Liver (tissue), 9 donors: ENCODE data around the gene ERBB4. TPM values are rescaled to one million over a fixed set of nuclear protein-coding genes. Genes with fewer than 3 reads are reported as not detected.

Experiments
- DNase-seq: peaks from one replicate; pipeline ENCODE4 v3.0.0-alpha.2; 2017; ENCODE audit warnings: low spot score
- H3K27ac ChIP-seq, 2 donors: one replicate each; pipeline ENCODE4 v1.7.0; 2013; ENCODE audit warnings: inconsistent platforms in 2 of 2, low read length in 2 of 2, control low read depth in 1 of 2, low read depth in 1 of 2, mild to moderate bottlenecking in 1 of 2
- H3K27me3 ChIP-seq, 4 donors: one replicate each; pipeline versions ENCODE4 v1.6.1 to v1.7.0; 2013; ENCODE audit warnings: low read length in 3 of 4, inconsistent platforms in 1 of 4, mild to moderate bottlenecking in 1 of 4, moderate library complexity in 1 of 4; ENCODE audit not compliant: control insufficient read depth in 4 of 4, insufficient read depth in 4 of 4
- H3K36me3 ChIP-seq, 4 donors: one replicate each; pipeline versions ENCODE4 v1.6.1 to v1.7.0; 2013; ENCODE audit warnings: low read length in 3 of 4, mild to moderate bottlenecking in 3 of 4, low read depth in 1 of 4, moderate library complexity in 1 of 4; ENCODE audit not compliant: control insufficient read depth in 4 of 4, insufficient read depth in 3 of 4
- H3K4me1 ChIP-seq, 4 donors: one replicate each; pipeline versions ENCODE4 v1.6.1 to v1.7.0; 2013; ENCODE audit warnings: low read length in 3 of 4, mild to moderate bottlenecking in 3 of 4, moderate library complexity in 1 of 4; ENCODE audit not compliant: control insufficient read depth in 4 of 4, insufficient read depth in 4 of 4
- H3K4me3 ChIP-seq, 3 donors: one replicate each; pipeline versions ENCODE4 v1.6.1 to v1.7.0; 2013; ENCODE audit warnings: low read length in 3 of 3, control low read depth in 1 of 3, low read depth in 1 of 3, mild to moderate bottlenecking in 1 of 3
- H3K9ac ChIP-seq, 2 donors: one replicate each; pipeline ENCODE4 v1.7.0; 2013; ENCODE audit warnings: low read length in 2 of 2, mild to moderate bottlenecking in 2 of 2, moderate library complexity in 2 of 2, control low read depth in 1 of 2, low read depth in 1 of 2
- H3K9me3 ChIP-seq, 4 donors: one replicate each; pipeline versions ENCODE4 v1.6.1 to v1.7.0; 2013; ENCODE audit warnings: low read length in 3 of 4; ENCODE audit not compliant: control insufficient read depth in 4 of 4
- ATF3 ChIP-seq: IDR thresholded peaks from 2 replicates; pipeline ENCODE4 v1.6.1; 2016; ENCODE audit warnings: antibody characterized with exemption
- EGR1 ChIP-seq, 2 donors: IDR thresholded peaks; 2 replicates each; pipeline ENCODE4 v1.6.1; 2016 to 2018; ENCODE audit warnings: antibody characterized with exemption in 2 of 2, low read depth in 2 of 2
- FOXA1 ChIP-seq: IDR thresholded peaks from 2 replicates; pipeline ENCODE4 v1.6.1; 2016; ENCODE audit warnings: antibody characterized with exemption
- FOXA2 ChIP-seq: IDR thresholded peaks from 2 replicates; pipeline ENCODE4 v1.6.1; 2016; ENCODE audit warnings: antibody characterized with exemption
- HNF4A ChIP-seq, 2 donors: conservative IDR thresholded peaks; 2 replicates each; pipeline ENCODE4 v1.6.1; 2016; ENCODE audit warnings: antibody characterized with exemption in 2 of 2, mild to moderate bottlenecking in 2 of 2
- HNF4G ChIP-seq: IDR thresholded peaks from 2 replicates; pipeline ENCODE4 v1.6.1; 2016; ENCODE audit warnings: antibody characterized with exemption
- JUND ChIP-seq, 2 donors: IDR thresholded peaks; 2 replicates each; pipeline ENCODE4 v1.6.1; 2016; ENCODE audit warnings: antibody characterized with exemption in 2 of 2
- NR2F2 ChIP-seq: IDR thresholded peaks from 2 replicates; pipeline ENCODE4 v1.6.1; 2016; ENCODE audit warnings: antibody characterized with exemption
- RAD21 ChIP-seq, 2 donors: IDR thresholded peaks; 2 replicates each; pipeline ENCODE4 v1.6.1; 2016; ENCODE audit warnings: antibody characterized with exemption in 2 of 2, mild to moderate bottlenecking in 2 of 2
- RXRA ChIP-seq, 2 donors: IDR thresholded peaks; 2 replicates each; pipeline ENCODE4 v1.6.1; 2017 to 2018; ENCODE audit warnings: antibody characterized with exemption in 2 of 2, mild to moderate bottlenecking in 1 of 2
- SP1 ChIP-seq: IDR thresholded peaks from 2 replicates; pipeline ENCODE4 v1.6.1; 2018; ENCODE audit warnings: antibody characterized with exemption, mild to moderate bottlenecking
- TAF1 ChIP-seq: conservative IDR thresholded peaks from 2 replicates; pipeline ENCODE4 v1.6.1; 2016; ENCODE audit warnings: antibody characterized with exemption, mild to moderate bottlenecking
- YY1 ChIP-seq: IDR thresholded peaks from 2 replicates; pipeline ENCODE4 v1.6.1; 2016; ENCODE audit warnings: antibody characterized with exemption, mild to moderate bottlenecking
- WGBS: extraction: QIAGEN DNeasy Blood & Tissue Kit; methylation state at CpG from one replicate; pipeline ENCODE4 v1.1.7; 2013; 5-methylcytosine and 5-hydroxymethylcytosine counted together
- polyA plus RNA-seq, 2 donors: library from polyadenylated mRNA; stranded (reverse) in 1 of 2; unstranded in 1 of 2; fragments of 200-250 nt in 1 of 2; fragments of >200 nt in 1 of 2; fragmentation: Nextera tagmentation in 1 of 2; extraction: Ambion mirVana in 1 of 2; gene quantifications; one replicate each; pipeline versions ENCODE4 v1.2.1 to v1.2.3, GENCODE V29; 2013 to 2015
- total RNA-seq, 2 donors: library from RNA; depleted of rRNA; stranded (reverse); fragments of >200 nt; gene quantifications; one replicate each; pipeline ENCODE4 v1.2.3, GENCODE V29; 2014
- TF ChIP-seq, protein P1 (sequence below): IDR thresholded peaks from 2 replicates; pipeline ENCODE4 v1.6.1; 2016; ENCODE audit warnings: antibody characterized with exemption
- TF ChIP-seq, protein P2 (sequence below): IDR thresholded peaks from 2 replicates; pipeline ENCODE4 v1.6.1; 2016; ENCODE audit warnings: antibody characterized with exemption
- TF ChIP-seq, protein P3 (sequence below): fragments of 150-350 bp; IDR thresholded peaks from 2 replicates; pipeline ENCODE4 v1.5.1; 2017; ENCODE audit warnings: improper control_type of control experiment, low read depth, low read length; ENCODE audit not compliant: missing input control
- donor health status: healthy.
- donor health status: healthy.
- donor health status: healthy.
- donor health status: healthy.
- donor health status: healthy.

The ERBB4 gene
- total and polyA plus RNA-seq, 4 donors, result 0.03 to 0.42 TPM; not detected in 2

- H3K4me3 ChIP-seq, result no peak overlapping the region
- no peak for DNase-seq
- no peaks in the 10 kb centered on the region for H3K4me1 ChIP-seq
- H3K27me3 ChIP-seq, result no peaks in the 10 kb centered on the region
- no peak overlapping the region for H3K27ac ChIP-seq
- H3K9ac ChIP-seq, result no peak overlapping the region
- no peak for TF ChIP-seq YY1
- TF ChIP-seq, protein P1, sequence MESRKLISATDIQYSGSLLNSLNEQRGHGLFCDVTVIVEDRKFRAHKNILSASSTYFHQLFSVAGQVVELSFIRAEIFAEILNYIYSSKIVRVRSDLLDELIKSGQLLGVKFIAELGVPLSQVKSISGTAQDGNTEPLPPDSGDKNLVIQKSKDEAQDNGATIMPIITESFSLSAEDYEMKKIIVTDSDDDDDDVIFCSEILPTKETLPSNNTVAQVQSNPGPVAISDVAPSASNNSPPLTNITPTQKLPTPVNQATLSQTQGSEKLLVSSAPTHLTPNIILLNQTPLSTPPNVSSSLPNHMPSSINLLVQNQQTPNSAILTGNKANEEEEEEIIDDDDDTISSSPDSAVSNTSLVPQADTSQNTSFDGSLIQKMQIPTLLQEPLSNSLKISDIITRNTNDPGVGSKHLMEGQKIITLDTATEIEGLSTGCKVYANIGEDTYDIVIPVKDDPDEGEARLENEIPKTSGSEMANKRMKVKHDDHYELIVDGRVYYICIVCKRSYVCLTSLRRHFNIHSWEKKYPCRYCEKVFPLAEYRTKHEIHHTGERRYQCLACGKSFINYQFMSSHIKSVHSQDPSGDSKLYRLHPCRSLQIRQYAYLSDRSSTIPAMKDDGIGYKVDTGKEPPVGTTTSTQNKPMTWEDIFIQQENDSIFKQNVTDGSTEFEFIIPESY, result no peak
- TF ChIP-seq HNF4G, result no peak
- no peak for TF ChIP-seq RAD21 (IDR thresholded peaks at IDR 0.05)
- TF ChIP-seq EGR1 (IDR thresholded peaks at IDR 0.05; ENCODE audit: low read depth in 2 of 2), result no peak
- TF ChIP-seq TAF1, result no peak
- no peak for TF ChIP-seq RXRA (IDR thresholded peaks at IDR 0.05)
- TF ChIP-seq FOXA2, result no peak
- no peak for TF ChIP-seq ATF3
- TF ChIP-seq HNF4A (conservative IDR thresholded peaks at IDR 0.05), result no peak
- TF ChIP-seq SP1, result no peak
- TF ChIP-seq, protein P2, sequence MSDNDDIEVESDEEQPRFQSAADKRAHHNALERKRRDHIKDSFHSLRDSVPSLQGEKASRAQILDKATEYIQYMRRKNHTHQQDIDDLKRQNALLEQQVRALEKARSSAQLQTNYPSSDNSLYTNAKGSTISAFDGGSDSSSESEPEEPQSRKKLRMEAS, result no peak
- TF ChIP-seq FOXA1, result no peak
- no peak for TF ChIP-seq NR2F2
- TF ChIP-seq JUND (IDR thresholded peaks at IDR 0.05), result no peak
- H3K9me3 ChIP-seq, result no peaks in the 10 kb centered on the region
- H3K36me3 ChIP-seq, result no peaks in the 10 kb centered on the region
- 71% methylated on average over 2 of the region's 2 CpGs for WGBS
Measured at GRCh38 chr2:211380041-211380440, 1158.6 kb downstream of the ERBB4 start.

- Histone ChIP-seq H3K9ac (no peak overlapping the region), H3K36me3 (no peaks in the 10 kb centered on the region), H3K27me3 (no peaks in the 10 kb centered on the region), H3K27ac (no peak overlapping the region), H3K4me1 (no peaks in the 10 kb centered on the region), H3K9me3 (no peaks in the 10 kb centered on the region), H3K4me3 (no peak overlapping the region)
- DNase-seq, result no peak
- TF ChIP-seq, protein P3, sequence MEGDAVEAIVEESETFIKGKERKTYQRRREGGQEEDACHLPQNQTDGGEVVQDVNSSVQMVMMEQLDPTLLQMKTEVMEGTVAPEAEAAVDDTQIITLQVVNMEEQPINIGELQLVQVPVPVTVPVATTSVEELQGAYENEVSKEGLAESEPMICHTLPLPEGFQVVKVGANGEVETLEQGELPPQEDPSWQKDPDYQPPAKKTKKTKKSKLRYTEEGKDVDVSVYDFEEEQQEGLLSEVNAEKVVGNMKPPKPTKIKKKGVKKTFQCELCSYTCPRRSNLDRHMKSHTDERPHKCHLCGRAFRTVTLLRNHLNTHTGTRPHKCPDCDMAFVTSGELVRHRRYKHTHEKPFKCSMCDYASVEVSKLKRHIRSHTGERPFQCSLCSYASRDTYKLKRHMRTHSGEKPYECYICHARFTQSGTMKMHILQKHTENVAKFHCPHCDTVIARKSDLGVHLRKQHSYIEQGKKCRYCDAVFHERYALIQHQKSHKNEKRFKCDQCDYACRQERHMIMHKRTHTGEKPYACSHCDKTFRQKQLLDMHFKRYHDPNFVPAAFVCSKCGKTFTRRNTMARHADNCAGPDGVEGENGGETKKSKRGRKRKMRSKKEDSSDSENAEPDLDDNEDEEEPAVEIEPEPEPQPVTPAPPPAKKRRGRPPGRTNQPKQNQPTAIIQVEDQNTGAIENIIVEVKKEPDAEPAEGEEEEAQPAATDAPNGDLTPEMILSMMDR, result no peak
- no peak for TF ChIP-seq EGR1 (IDR thresholded peaks at IDR 0.05; ENCODE audit: low read depth in 2 of 2)
- no peak for TF ChIP-seq SP1
- no peak for TF ChIP-seq ATF3
- TF ChIP-seq RAD21 (IDR thresholded peaks at IDR 0.05), result no peak
- no peak for TF ChIP-seq NR2F2
- TF ChIP-seq JUND (IDR thresholded peaks at IDR 0.05), result no peak
- TF ChIP-seq RXRA (IDR thresholded peaks at IDR 0.05), result no peak
Measured at GRCh38 chr2:211376410-211376809, 1162.2 kb downstream of the ERBB4 start.
